Type B pancreatic cell (in vitro differentiated cells): ENCODE data around the gene BCAT1. TPM values are rescaled to one million over a fixed set of nuclear protein-coding genes. Genes with fewer than 3 reads are reported as not detected.
"Not testable (repeated sequence)": the region's sequence is repeated elsewhere in the genome, so short reads cannot be mapped to it uniquely, and the experiment has no call there.

Experiments used
- DNase-seq: peaks from one replicate; pipeline ENCODE4 v3.0.0; 2021; ENCODE audit warnings: mixed read lengths; ENCODE audit not compliant: unreplicated experiment; ENCODE audit errors: extremely low spot score
- H3K27ac Mint-ChIP-seq: 2 replicates; pipeline ENCODE4 v1.8.0; 2021; ENCODE audit warnings: mild to moderate bottlenecking, mixed read lengths
- H3K27me3 Mint-ChIP-seq: 2 replicates; pipeline ENCODE4 v1.8.0; 2021; ENCODE audit warnings: mixed read lengths
- H3K36me3 Mint-ChIP-seq: 2 replicates; pipeline ENCODE4 v1.8.0; 2021; ENCODE audit warnings: mixed read lengths
- H3K4me1 Mint-ChIP-seq: one replicate; pipeline ENCODE4 v1.8.0; 2021; ENCODE audit warnings: mixed read lengths; ENCODE audit not compliant: unreplicated experiment
- H3K4me3 Mint-ChIP-seq: 2 replicates; pipeline ENCODE4 v1.8.0; 2021; ENCODE audit warnings: mild to moderate bottlenecking, mixed read lengths
- H3K9me3 Mint-ChIP-seq: 2 replicates; pipeline ENCODE4 v1.8.0; 2021; ENCODE audit warnings: mixed read lengths
- CTCF ChIP-seq: fragments of 200-600 bp; sonication (generic); conservative IDR thresholded peaks from 2 replicates; pipeline ENCODE4 v1.5.0; 2021; ENCODE audit warnings: antibody characterized with exemption, mild to moderate bottlenecking
- total RNA-seq: library from RNA; stranded (reverse); gene quantifications from 2 replicates; pipeline ENCODE4 v1.2.1, GENCODE V29; 2021; ENCODE audit warnings: low replicate concordance

The BCAT1 gene
- total RNA-seq, 1 donor from 2014 or later: 153 TPM

DNA sequence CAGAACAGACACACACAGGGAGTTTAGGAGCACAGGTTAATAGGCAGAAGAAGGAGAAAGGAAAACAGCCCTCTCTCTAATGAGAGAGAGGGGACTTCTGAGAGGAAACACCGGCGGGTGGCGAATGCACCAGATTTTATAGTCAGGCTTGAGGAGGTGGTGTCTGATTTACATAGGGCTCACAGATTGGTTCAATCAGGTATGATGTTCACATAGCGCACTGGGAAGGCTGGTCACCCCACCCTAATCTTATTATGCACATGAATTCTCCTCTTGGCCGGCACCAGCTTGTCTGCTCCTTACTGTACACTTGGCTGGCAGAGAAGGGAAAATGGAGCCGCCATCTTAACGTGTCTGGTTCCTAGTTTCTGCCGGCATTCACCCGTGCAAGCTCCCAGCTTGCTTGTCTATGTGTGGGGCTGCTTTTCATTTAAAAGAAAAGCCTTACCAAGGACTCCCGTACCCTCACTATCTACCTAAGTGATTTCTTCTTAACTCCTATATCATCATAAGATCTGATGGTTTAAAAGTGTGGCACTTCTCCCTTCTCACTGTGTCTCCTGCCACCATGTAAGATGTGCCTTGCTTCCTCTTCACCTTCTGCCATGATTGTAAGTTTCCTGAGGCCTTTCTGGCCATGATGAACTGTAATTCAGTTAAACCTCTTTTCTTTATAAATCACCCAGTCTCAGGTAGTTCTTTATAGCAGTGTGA lies 15.1 kb downstream of the BCAT1 start:
- Mint-ChIP-seq H3K36me3 (peaks cover 39% of the 10 kb centered on the region), H3K4me3 (no peak overlapping the region), H3K4me1 (peaks cover 8% of the 10 kb centered on the region), H3K27me3 (no peaks in the 10 kb centered on the region), H3K27ac (no peak overlapping the region), H3K9me3 (peaks cover 4% of the 10 kb centered on the region)
- no peak for TF ChIP-seq CTCF
- DNase-seq: no peak

- peaks cover 8% of the 10 kb centered on the region for H3K4me1 Mint-ChIP-seq
These were observed 17.1 kb downstream of the BCAT1 start for GRCh38 chr12:24931666-24932405.

DNA sequence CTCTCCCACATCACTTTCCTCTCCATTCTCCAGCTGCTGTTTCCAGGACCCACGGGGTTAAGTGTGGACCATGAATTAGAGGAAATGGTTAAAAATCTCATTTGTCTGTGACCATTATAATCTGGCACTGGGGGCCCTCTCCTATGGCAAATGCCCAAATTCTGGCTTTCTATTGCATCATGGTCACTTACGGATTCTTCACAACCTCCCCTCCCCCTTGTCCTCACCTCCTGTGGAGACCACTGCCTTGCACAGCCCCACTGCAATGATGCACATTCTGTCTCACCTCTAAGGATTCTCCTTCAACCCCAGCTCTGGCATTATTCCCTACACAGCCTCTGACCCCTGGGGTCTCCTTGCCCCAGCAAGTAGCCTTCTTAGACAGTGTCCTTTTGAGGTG lies 18.9 kb downstream of the BCAT1 start:
- Mint-ChIP-seq H3K4me3 (peak overlapping the region; percentile 22), H3K36me3 (peaks cover 60% of the 10 kb centered on the region), H3K27ac (peak overlapping the region; percentile 12), H3K9me3 (peaks cover 8% of the 10 kb centered on the region), H3K4me1 (peaks cover 8% of the 10 kb centered on the region), H3K27me3 (no peaks in the 10 kb centered on the region)
- no peak for DNase-seq
- no peak for TF ChIP-seq CTCF

More at GRCh38 chr12:24931666-24932405, 17.1 kb downstream of the BCAT1 start:
- H3K36me3 Mint-ChIP-seq: peaks cover 55% of the 10 kb centered on the region
- no peak overlapping the region for H3K4me3 Mint-ChIP-seq
- H3K27ac Mint-ChIP-seq: peak overlapping the region; percentile 17
- H3K27me3 Mint-ChIP-seq: no peaks in the 10 kb centered on the region
- DNase-seq: no peak
- no peak for TF ChIP-seq CTCF
- H3K9me3 Mint-ChIP-seq: peaks cover 8% of the 10 kb centered on the region

DNA sequence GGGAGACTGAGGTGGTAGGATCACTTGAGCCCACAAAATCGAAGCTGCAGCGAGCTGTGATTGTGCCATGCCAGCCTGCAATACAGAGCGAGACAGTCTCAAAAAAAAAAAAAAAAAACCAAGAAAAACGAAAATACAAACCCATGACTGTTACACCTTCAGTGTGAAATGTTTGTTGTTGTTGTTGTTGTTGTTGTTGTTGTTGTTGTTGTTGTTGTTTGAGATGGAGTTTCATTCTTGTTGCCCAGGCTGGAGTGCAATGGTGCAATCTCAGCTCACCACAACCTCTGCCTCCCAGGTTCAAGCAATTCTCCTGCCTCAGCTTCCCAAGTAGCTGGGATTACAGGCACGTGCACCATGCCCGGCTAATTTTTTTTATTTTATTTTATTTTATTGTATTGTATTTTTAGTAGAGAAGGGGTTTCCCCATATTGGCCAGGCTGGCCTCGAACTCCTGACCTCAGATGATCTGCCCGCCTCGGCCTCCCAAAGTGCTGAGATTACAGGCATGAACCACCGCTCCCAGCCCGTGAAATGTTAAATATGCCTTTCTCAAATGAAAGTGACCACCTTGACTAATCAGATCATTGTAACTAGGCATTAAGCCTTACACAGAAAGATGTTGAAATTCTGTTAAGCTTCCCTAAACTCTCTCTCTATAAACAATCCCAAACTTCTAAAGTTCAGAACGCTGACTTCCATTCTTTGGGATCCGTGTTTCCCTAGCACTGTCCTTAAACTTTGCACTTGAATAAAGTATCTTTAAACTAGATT lies 20.2 kb downstream of the BCAT1 start:
- H3K27ac Mint-ChIP-seq, DNase-seq, H3K27me3 Mint-ChIP-seq, H3K4me3 Mint-ChIP-seq, H3K4me1 Mint-ChIP-seq: not testable (repeated sequence)
- Mint-ChIP-seq H3K9me3 (peaks cover 14% of the 10 kb centered on the region), H3K36me3 (peaks cover 59% of the 10 kb centered on the region)

GRCh38 chr12:24928131-24928530 lies 20.8 kb downstream of the BCAT1 start:
- H3K36me3 Mint-ChIP-seq: peaks cover 55% of the 10 kb centered on the region
- H3K4me3 Mint-ChIP-seq: no peak overlapping the region
- H3K9me3 Mint-ChIP-seq: peaks cover 14% of the 10 kb centered on the region
- H3K27ac Mint-ChIP-seq: no peak overlapping the region
- no peaks in the 10 kb centered on the region for H3K27me3 Mint-ChIP-seq
- peaks cover 8% of the 10 kb centered on the region for H3K4me1 Mint-ChIP-seq
- no peak for TF ChIP-seq CTCF
- DNase-seq: no peak

DNA sequence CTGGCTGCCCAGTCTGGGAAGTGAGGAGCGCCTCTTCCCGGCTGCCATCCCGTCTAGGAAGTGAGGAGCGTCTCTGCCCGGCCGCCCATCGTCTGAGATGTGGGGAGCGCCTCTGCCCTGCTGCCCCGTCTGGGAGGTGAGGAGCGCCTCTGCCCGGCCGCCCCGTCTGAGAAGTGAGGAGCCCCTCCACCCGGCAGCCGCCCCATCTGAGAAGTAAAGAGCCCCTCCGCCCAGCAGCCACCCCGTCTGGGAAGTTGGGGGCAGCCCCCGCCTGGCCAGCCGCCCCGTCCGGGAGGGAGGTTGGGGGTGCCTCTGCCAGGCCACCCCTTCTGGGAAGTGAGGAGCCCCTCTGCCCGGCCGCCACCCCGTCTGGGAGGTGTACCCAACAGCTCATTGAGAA lies 22.8 kb downstream of the BCAT1 start:
- H3K27me3 Mint-ChIP-seq, H3K4me3 Mint-ChIP-seq, DNase-seq, H3K27ac Mint-ChIP-seq: not testable (repeated sequence)
- peaks cover 56% of the 10 kb centered on the region for H3K36me3 Mint-ChIP-seq
- peaks cover 15% of the 10 kb centered on the region for H3K4me1 Mint-ChIP-seq
- peaks cover 17% of the 10 kb centered on the region for H3K9me3 Mint-ChIP-seq
